ENCODE results near the gene MRNIP.

MRNIP gene

GRCh38 chr5:179878222-179879002 is 19.8 kb upstream of the MRNIP start:
- no peak for TF ChIP-seq CTCF (IDR thresholded peaks at IDR 0.05)

GRCh38 chr5:179876610-179876952 is 18.0 kb upstream of the MRNIP start:
- TF ChIP-seq CTCF (IDR thresholded peaks at IDR 0.05): no peak

- no peak for TF ChIP-seq CTCF (IDR thresholded peaks at IDR 0.05)
Measured at GRCh38 chr5:179875741-179876609, 17.4 kb upstream of the MRNIP start.

DNA sequence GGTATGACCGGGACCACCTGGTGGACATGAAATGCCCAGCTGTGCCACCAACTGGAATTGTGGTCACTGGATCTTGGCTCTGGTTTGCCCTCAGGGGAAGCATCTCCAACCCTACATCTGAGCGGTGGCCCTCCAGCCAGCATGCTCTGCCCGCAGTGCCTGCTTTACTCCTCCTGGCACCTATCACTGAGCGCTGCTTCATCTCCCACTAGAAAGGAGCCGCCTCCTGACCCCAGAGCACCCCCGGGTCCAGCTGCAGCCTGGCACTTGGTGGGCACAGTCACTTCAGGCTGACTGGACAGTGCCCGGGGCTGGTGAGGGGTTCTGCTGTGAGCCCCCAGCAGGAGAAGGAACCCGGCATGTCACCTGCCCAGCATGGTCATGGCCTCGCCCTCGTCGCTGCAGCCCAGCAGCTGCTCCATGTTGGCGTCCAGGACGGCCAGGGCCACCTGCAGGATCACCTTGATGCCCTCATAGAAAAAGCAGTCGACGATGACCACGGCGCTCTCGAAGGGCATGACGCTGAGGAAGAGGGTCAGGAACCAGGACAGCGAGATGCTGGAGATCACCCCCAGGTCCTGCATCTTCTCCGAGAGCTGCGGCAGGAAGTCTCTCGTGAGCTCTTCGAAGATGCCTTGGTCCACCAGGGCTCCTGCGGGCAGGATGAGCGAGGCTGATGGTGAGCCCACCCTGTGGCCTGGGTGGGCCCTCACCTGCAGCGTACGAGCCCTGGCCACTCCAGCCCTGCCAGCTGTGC is 16.1 kb upstream of the MRNIP start:
- TF ChIP-seq CTCF (IDR thresholded peaks at IDR 0.05): no peak

GRCh38 chr5:179874136-179874535 is 15.5 kb upstream of the MRNIP start:
- TF ChIP-seq CTCF (IDR thresholded peaks at IDR 0.05): no peak

DNA sequence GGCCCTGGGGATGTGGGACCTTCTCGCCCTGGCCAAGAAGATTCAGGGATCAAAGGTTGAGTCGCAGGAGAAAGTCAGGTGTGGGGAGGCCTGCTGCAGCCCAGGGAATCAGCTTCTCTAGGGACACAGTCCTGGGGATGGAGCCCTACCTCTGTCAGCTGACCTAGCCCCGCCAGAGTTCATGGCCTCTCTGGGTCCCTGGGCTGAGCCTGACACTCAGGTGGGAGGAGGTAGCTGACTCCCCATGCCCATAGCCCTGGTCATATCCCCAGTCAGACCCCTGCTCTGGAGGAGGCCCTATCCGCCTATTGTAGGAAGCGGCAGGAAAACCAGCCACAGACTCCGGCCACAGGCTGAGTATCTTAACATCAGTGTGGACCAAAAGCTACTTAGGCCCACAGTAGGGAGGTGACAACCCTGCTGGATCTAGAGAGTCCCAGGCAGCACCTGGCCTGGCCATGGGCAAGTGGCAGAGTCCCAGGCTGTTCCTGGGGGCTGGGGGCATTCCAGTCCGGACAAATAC is 15.0 kb upstream of the MRNIP start:
- no peak for TF ChIP-seq CTCF (IDR thresholded peaks at IDR 0.05)
